ENCODE measurements around the gene MOGAT1.
"Not testable (repeated sequence)": the region's sequence is repeated elsewhere in the genome, so short reads cannot be mapped to it uniquely, and the experiment has no call there.

Gene MOGAT1

DNA sequence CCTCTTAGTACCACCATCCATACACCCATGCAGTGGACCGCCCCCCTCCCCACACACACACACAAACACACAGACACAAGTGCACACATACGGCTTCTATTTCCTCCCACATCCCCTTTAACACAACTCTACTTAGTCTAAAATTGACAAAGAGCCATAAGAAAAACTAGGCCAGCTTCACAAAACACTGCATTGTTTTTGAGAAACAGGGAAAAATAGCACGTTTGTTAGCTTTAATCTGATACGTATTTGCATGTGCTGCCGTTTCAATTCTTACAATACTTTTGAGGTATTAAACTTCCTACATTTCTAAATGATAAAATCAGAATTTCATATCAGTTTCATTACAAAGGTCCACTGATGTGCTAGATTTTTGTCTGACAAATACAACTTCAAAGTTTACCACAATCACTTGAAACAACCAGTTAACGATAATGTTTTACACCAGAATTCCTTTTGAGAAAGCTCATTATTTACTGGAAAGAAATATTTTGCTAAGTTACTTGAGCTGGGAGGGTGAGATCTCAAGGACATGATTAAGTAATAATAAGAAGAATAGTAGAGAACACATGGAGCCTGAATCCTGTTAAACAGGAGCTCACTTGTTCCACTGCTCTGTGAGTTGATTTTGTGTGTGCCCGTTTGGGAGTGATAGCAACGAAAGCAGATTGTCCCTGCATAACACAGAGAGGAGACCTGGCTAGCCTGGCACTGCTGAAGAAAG, 74.5 kb downstream of the MOGAT1 start:
- no peak for DNase-seq

- DNase-seq, result no peak
Observed at GRCh38 chr2:222747526-222748160, 76.2 kb downstream of the MOGAT1 start.

- DNase-seq, result no peak
Observed at GRCh38 chr2:222750533-222750932, 79.1 kb downstream of the MOGAT1 start.

DNA sequence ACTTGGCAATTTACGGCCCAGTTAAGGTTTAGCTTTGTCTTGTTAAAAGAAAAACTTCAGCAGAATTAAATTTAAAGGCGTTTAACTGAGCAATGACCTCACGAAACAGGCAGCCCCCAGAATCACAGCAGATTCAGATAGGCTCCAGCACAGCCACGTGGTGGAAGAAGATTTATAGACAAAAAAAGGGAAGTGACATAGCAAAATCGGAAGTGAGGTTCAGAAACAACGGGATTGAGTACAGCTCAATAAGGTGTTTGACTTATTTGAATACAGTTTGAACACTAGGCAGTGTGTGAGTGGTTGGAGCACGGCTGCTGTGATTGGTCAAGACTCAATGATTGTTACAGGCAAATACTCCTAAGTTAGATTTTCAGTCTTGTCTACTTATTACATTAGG, 79.8 kb downstream of the MOGAT1 start:
- no peak for DNase-seq

- DNase-seq, result no peak
Observed at GRCh38 chr2:222751821-222752719, 80.6 kb downstream of the MOGAT1 start.

DNA sequence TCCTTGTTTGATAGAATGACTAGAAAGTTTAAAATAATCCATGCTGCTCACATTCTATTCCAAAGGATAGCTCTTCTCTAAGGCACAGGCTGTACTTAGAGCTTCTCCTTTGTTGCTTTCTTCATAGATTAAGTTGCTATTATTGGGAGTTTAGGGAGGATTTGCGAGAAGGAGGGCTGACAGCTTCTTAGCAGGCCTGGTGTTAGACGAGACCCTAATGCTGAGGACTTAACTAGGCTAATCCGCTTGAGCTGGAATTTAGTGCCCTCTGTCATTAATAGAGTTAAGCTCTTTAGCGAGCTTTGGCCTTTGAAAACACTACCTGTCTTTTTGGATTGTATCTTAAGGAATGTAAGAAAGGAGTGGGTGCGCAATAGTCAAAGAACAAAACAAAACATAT, 81.3 kb downstream of the MOGAT1 start:
- DNase-seq, result no peak

DNA sequence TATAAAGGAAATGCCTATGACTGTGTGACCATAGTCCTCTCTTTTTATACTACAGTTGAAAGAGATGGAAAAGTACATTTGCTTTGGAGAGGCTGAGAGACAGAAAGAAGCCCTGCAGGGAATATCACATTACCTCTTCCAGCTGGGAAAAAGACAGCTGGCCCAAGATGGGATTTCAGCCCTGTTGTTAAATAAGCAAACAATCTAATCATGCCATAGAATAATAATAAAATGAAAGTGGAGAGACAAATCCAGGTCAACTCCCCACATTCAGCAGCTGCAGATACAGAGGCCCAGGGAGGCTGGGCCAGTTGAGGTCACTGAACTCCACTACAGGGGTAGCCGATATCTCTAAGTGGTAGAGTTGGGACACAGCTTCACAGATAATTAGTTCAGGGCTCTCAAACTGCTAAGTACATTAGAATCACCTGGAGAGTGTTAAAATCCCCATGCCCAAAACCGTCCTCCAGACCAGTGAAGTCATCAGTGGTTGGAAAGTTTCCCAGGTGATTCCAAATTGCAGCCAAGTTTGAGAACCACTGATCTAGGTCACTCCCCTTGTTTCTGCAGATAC, 81.9 kb downstream of the MOGAT1 start:
- peak; percentile 71 for DNase-seq

GRCh38 chr2:222754324-222754930, 83.0 kb downstream of the MOGAT1 start:
- no peak for DNase-seq

DNA sequence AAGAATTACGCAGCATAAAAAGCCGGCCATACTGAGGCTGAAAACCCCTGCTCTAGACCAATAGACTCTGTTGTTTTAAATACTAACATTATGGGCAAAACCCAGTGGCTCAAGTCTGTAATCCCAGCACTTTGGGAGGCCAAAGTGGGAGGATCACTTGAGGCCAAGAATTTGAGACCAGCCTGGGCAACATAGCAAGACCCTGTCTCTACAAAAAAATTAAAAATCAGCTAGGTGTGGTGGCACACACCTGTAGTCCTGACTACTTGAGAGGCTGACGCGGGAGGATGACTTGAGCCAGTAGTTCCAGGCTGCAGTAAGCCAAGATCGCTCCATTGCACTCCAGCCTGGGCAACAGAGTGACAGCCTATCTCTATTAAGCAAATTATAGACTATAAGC, 84.1 kb downstream of the MOGAT1 start:
- DNase-seq, result not testable (repeated sequence)

DNA sequence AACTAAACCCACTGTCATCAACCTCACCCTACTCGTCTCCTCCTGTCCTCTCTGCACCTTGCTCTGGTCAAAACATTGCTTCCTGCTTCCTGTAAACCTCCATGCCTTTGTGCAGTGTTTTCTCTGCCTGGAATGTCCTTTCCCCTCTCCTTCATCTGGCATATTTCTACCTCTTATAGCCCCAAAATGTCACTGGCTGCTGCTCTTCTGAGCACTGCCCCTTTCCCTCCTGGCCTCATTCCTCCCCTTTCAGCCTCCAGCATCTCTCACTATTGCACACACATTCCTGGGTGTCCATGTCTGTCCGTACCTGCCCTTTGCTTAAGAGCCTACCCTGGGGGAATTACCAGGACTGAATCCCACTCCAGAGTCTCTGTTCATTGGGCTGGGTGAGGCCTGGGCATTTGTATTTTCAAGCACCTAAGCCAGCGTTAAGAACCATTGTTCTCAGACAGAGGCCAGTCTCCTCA, 84.9 kb downstream of the MOGAT1 start:
- DNase-seq, result no peak

DNA sequence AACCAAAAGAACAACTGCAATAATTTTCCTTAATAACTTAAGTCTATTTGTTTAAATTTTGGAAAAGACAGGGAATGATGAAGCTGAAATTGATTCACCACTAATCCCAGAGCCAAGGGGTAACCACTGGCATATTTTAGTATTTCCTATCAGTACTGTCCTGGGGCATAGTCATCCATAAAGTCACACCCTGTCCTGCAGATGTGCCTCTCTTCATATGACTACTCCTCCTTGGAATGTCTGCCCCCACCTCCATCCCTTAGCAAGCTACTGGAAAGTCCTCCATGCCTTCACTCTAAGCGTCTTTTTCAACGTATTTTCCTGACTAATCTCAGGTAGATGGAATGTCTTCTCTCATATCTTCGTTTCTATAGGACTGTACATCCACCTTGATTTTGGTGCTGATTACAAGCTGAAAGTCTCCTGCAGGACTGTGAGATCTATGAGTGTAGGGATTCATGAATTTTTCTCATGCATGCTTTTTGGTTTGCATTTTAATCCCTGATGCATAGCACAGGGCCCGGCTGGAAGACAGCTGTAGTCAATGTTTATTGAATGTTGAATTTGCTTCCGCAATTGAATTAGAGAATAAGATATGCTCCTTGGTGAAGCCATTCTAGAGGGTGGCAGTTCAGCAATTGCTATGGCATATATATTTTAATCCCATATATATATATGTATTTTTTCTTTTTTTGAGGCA, 85.6 kb downstream of the MOGAT1 start:
- DNase-seq, result no peak

Measured in DMS 273 treated with DMSO at 0.1 percent for 48 hours (cell line).